Measurements from ENCODE around the gene CFAP54.

The CFAP54 gene

GRCh38 chr12:96514328-96514727 is 25.0 kb downstream of the CFAP54 start:
- POLR2A ChIA-PET, result no interaction called here
- H3K4me3 ChIP-seq (ENCODE audit: low read depth, low read length), result no peak overlapping the region
- no peak for DNase-seq (ENCODE audit: low read depth, low spot score)
- no peak for TF ChIP-seq CTCF (IDR thresholded peaks at IDR 0.05; ENCODE audit: insufficient read depth, low read length, missing control alignments)
- CTCF ChIA-PET, result interaction anchor here (0.9 to 8.1 kb wide), 12 partner anchors 113 to 596 kb away, joined by 3 to 114 read pairs (median 8); partner anchors contain the start of gene CDK17

- H3K4me3 ChIP-seq (ENCODE audit: low read depth, low read length), result no peak overlapping the region
- ChIA-PET POLR2A (interaction anchor here (0.6 kb wide), 1 partner anchor 301 kb away, joined by 3 read pairs; no protein-coding TSS in a partner anchor), CTCF (interaction anchor here (0.5 to 8.1 kb wide), 75 partner anchors 9 to 982 kb away, joined by 3 to 145 read pairs (median 4); partner anchors contain the start of genes CCDC38, CDK17 and CFAP54)
- peak; percentile 39 for TF ChIP-seq CTCF (IDR thresholded peaks at IDR 0.05; ENCODE audit: insufficient read depth, low read length, missing control alignments)
- no peak for DNase-seq (ENCODE audit: low read depth, low spot score)
Observed at GRCh38 chr12:96516472-96517430, 27.4 kb downstream of the CFAP54 start.

GRCh38 chr12:96520767-96521166 is 31.4 kb downstream of the CFAP54 start:
- ChIA-PET CTCF (interaction anchor here (2.0 to 6.6 kb wide), 3 partner anchors 305 to 506 kb away, joined by 9 to 41 read pairs (median 19); no protein-coding TSS in a partner anchor), POLR2A (no interaction called here)
- no peak overlapping the region for H3K4me3 ChIP-seq (ENCODE audit: low read depth, low read length)
- no peak for DNase-seq (ENCODE audit: low read depth, low spot score)
- no peak for TF ChIP-seq CTCF (IDR thresholded peaks at IDR 0.05; ENCODE audit: insufficient read depth, low read length, missing control alignments)

GRCh38 chr12:96521895-96522682 is 32.7 kb downstream of the CFAP54 start:
- DNase-seq (ENCODE audit: low read depth, low spot score), result no peak
- no peak for TF ChIP-seq CTCF (IDR thresholded peaks at IDR 0.05; ENCODE audit: insufficient read depth, low read length, missing control alignments)
- ChIA-PET CTCF (interaction anchor here (1.5 to 2.4 kb wide), 3 partner anchors 307 to 461 kb away, joined by 4 to 19 read pairs (median 9); no protein-coding TSS in a partner anchor), POLR2A (no interaction called here)
- no peak overlapping the region for H3K4me3 ChIP-seq (ENCODE audit: low read depth, low read length)

- ChIA-PET POLR2A (no interaction called here), CTCF (interaction anchor here (1.5 to 2.4 kb wide), 2 partner anchors 307 to 461 kb away, joined by 4 to 19 read pairs; no protein-coding TSS in a partner anchor)
- no peak for TF ChIP-seq CTCF (IDR thresholded peaks at IDR 0.05; ENCODE audit: insufficient read depth, low read length, missing control alignments)
- no peak for DNase-seq (ENCODE audit: low read depth, low spot score)
- H3K4me3 ChIP-seq (ENCODE audit: low read depth, low read length), result no peak overlapping the region
Observed at GRCh38 chr12:96522690-96523089, 33.3 kb downstream of the CFAP54 start.
